ENCODE data around the gene ENAH.

DNA sequence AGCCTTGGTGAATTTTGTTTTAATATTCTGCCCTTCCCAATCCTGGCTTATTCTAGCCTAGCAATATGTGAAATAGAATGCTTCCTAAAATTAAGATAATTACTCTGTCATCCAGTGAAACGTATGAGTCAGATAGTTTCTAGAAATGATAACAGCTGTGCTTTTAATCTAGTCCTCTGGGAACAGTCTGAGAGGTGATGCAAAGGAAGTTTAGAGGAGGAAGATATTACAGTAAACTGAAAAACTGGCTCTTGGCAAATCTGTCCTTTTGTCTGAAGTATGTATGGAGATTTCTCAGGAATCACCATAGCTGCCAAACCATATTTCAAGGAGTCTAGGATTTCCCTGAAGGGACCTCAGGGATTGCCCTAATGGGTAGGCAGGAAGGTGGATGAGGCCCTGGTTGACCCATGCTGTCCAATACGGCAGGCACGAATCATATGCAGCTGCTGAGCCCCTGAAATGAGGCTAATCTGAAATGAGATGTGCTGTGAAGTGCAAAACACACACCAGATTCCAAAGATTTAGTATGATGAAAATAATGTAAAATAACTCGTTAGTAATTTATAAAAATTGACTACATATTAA lies 154.3 kb downstream of the ENAH start:
- TF ChIP-seq EZH2 (IDR thresholded peaks at IDR 0.05; ENCODE audit: low read depth, unreplicated experiment) (no peak), EZH2phosphoT487 (IDR thresholded peaks at IDR 0.05; ENCODE audit: unreplicated experiment) (no peak), POLR2AphosphoS5 (IDR thresholded peaks at IDR 0.05; ENCODE audit: low read depth) (no peak)
- TF ChIP-seq, protein P1, sequence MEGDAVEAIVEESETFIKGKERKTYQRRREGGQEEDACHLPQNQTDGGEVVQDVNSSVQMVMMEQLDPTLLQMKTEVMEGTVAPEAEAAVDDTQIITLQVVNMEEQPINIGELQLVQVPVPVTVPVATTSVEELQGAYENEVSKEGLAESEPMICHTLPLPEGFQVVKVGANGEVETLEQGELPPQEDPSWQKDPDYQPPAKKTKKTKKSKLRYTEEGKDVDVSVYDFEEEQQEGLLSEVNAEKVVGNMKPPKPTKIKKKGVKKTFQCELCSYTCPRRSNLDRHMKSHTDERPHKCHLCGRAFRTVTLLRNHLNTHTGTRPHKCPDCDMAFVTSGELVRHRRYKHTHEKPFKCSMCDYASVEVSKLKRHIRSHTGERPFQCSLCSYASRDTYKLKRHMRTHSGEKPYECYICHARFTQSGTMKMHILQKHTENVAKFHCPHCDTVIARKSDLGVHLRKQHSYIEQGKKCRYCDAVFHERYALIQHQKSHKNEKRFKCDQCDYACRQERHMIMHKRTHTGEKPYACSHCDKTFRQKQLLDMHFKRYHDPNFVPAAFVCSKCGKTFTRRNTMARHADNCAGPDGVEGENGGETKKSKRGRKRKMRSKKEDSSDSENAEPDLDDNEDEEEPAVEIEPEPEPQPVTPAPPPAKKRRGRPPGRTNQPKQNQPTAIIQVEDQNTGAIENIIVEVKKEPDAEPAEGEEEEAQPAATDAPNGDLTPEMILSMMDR (conservative IDR thresholded peaks at IDR 0.05; ENCODE audit: low read depth in 2 of 2) = no peak
